CD4-positive, alpha-beta T cell (primary cell): ENCODE data around the gene THSD1. TPM values are rescaled to one million over a fixed set of nuclear protein-coding genes. Genes with fewer than 3 reads are reported as not detected.

Source experiments
- ATAC-seq: fragments of 200-7000 bp; cut with Tn5 transposase; one replicate; pipeline ENCODE4 v1.10.0; 2022; ENCODE audit warnings: mild to moderate bottlenecking; ENCODE audit not compliant: poor library complexity
- CTCF ChIA-PET: fragments of 350-600 bp; sonication (Branson Sonifier 250); formaldehyde crosslinking; loops from one replicate; lab custom pipeline; 2021; ENCODE audit warnings: antibody characterized with exemption, inconsistent platforms; lab: Charles Lee
- POLR2A ChIA-PET: fragments of 350-600 bp; sonication (Branson Sonifier 250); formaldehyde crosslinking; loops from one replicate; lab custom pipeline; 2021; ENCODE audit warnings: antibody characterized with exemption, inconsistent platforms; lab: Charles Lee
- DNase-seq, 14 experiments: peaks; one replicate each; pipeline ENCODE4 v3.0.0-alpha.2; 2013 to 2020; ENCODE audit warnings: mixed read lengths in 2 of 14
- H3K27ac ChIP-seq, 2 donors: one replicate each; pipeline versions ENCODE4 v1.5.1 to v1.7.0; 2013; ENCODE audit warnings: low read length in 2 of 2, low read depth in 1 of 2, mild to moderate bottlenecking in 1 of 2
- H3K27me3 ChIP-seq, 2 experiments: 1 replicate in 1 of 2; 2 replicates in 1 of 2; pipeline versions ENCODE4 v1.6.1 to v1.7.0; 2013; ENCODE audit warnings: low read length in 2 of 2, control low read depth in 1 of 2, mild to moderate bottlenecking in 1 of 2, moderate library complexity in 1 of 2; ENCODE audit not compliant: insufficient read depth in 2 of 2, control insufficient read depth in 1 of 2
- H3K36me3 ChIP-seq: one replicate; pipeline ENCODE4 v1.6.1; 2013; ENCODE audit warnings: low read length, control low read depth; ENCODE audit not compliant: insufficient read depth
- H3K4me1 ChIP-seq: one replicate; pipeline ENCODE4 v1.6.1; 2013; ENCODE audit warnings: low read length, control low read depth; ENCODE audit not compliant: insufficient read depth
- H3K4me3 ChIP-seq: one replicate; pipeline ENCODE4 v1.5.1; 2013; ENCODE audit warnings: mild to moderate bottlenecking, low read length, moderate library complexity
- H3K9me3 ChIP-seq, 2 experiments: 1 replicate in 1 of 2; 2 replicates in 1 of 2; pipeline versions ENCODE4 v1.6.1 to v1.7.0; 2013; ENCODE audit warnings: low read length in 2 of 2, mild to moderate bottlenecking in 2 of 2, control low read depth in 1 of 2, moderate library complexity in 1 of 2; ENCODE audit not compliant: control insufficient read depth in 1 of 2, insufficient read depth in 1 of 2
- H3K27ac Mint-ChIP-seq: one replicate; pipeline ENCODE4 v1.8.0; 2020; ENCODE audit warnings: mixed read lengths
- H3K27me3 Mint-ChIP-seq: one replicate; pipeline ENCODE4 v1.8.0; 2021; ENCODE audit warnings: mixed read lengths
- H3K36me3 Mint-ChIP-seq: one replicate; pipeline ENCODE4 v1.8.0; 2021; ENCODE audit warnings: low read depth, mixed read lengths
- H3K4me1 Mint-ChIP-seq: one replicate; pipeline ENCODE4 v1.8.0; 2021; ENCODE audit warnings: low read depth, mixed read lengths
- H3K4me3 Mint-ChIP-seq: one replicate; pipeline ENCODE4 v1.8.0; 2020; ENCODE audit warnings: mild to moderate bottlenecking, mixed read lengths
- H3K9me3 Mint-ChIP-seq: one replicate; pipeline ENCODE4 v1.8.0; 2020; ENCODE audit warnings: mixed read lengths
- CTCF ChIP-seq: fragments of 200-600 bp; IDR thresholded peaks from one replicate; pipeline ENCODE4 v1.8.0; 2022; ENCODE audit warnings: antibody characterized with exemption, mild to moderate bottlenecking
- intact Hi-C, 2 experiments: fragments of 100-400 bp; cut with DNase I in 1 of 2; cut with micrococcal nuclease in 1 of 2; formaldehyde crosslinking; loops; one replicate each; pipeline versions ENCODE4 v1.15.1 to v1.9.0; 2023 to 2025; cut with DNase I, micrococcal nuclease
- total RNA-seq, 174 experiments: library from RNA in 2 of 174; stranded (reverse) in 2 of 174; gene quantifications; one replicate each; pipeline ENCODE4 v1.2.3 and lab custom pipeline; 2021 to 2026

The THSD1 gene
- total RNA-seq, 2 experiments from 2014 or later, result 0.53 to 0.60 TPM

- H3K27me3 Mint-ChIP-seq, result no peaks in the 10 kb centered on the region
- H3K4me1 Mint-ChIP-seq, result no peaks in the 10 kb centered on the region
- ATAC-seq, result no peak
- TF ChIP-seq CTCF, result no peak
- ChIA-PET CTCF (no interaction called here), POLR2A (no interaction called here)
- H3K4me3 Mint-ChIP-seq, result no peak overlapping the region
- no peaks in the 10 kb centered on the region for H3K9me3 Mint-ChIP-seq
- intact Hi-C loops, result no loop called here
- no peak for DNase-seq
- Histone ChIP-seq H3K9me3 (no peaks in the 10 kb centered on the region), H3K36me3 (no peaks in the 10 kb centered on the region), H3K27me3 (no peaks in the 10 kb centered on the region), H3K27ac (no peak overlapping the region), H3K4me3 (no peak overlapping the region), H3K4me1 (no peaks in the 10 kb centered on the region)
- H3K36me3 Mint-ChIP-seq, result no peaks in the 10 kb centered on the region
- no peak overlapping the region for H3K27ac Mint-ChIP-seq
These were observed 22.6 kb downstream of the THSD1 start for GRCh38 chr13:52383366-52383765.

GRCh38 chr13:52378312-52378711 lies 27.7 kb downstream of the THSD1 start:
- no peaks in the 10 kb centered on the region for H3K9me3 Mint-ChIP-seq
- H3K4me3 ChIP-seq, result no peak overlapping the region
- no peaks in the 10 kb centered on the region for H3K9me3 ChIP-seq
- H3K36me3 ChIP-seq, result no peaks in the 10 kb centered on the region
- no peak overlapping the region for H3K4me3 Mint-ChIP-seq
- H3K4me1 ChIP-seq, result no peaks in the 10 kb centered on the region
- H3K27ac ChIP-seq, result no peak overlapping the region
- no peak for TF ChIP-seq CTCF
- no peak overlapping the region for H3K27ac Mint-ChIP-seq
- ATAC-seq, result no peak
- POLR2A ChIA-PET, result no interaction called here
- no peak for DNase-seq
- CTCF ChIA-PET, result no interaction called here
- no peaks in the 10 kb centered on the region for H3K27me3 ChIP-seq
- no peaks in the 10 kb centered on the region for H3K36me3 Mint-ChIP-seq
- intact Hi-C loops, result no loop called here
- H3K27me3 Mint-ChIP-seq, result no peaks in the 10 kb centered on the region
- no peaks in the 10 kb centered on the region for H3K4me1 Mint-ChIP-seq

GRCh38 chr13:52377898-52378297 lies 28.1 kb downstream of the THSD1 start:
- H3K27ac ChIP-seq, result no peak overlapping the region
- ChIA-PET POLR2A (no interaction called here), CTCF (no interaction called here)

More at GRCh38 chr13:52377898-52378297, 28.1 kb downstream of the THSD1 start:
- H3K9me3 Mint-ChIP-seq, result no peaks in the 10 kb centered on the region
- no peak overlapping the region for H3K27ac Mint-ChIP-seq
- no peaks in the 10 kb centered on the region for H3K4me1 Mint-ChIP-seq
- Histone ChIP-seq H3K36me3 (no peaks in the 10 kb centered on the region), H3K9me3 (no peaks in the 10 kb centered on the region), H3K4me1 (no peaks in the 10 kb centered on the region), H3K27me3 (no peaks in the 10 kb centered on the region), H3K4me3 (no peak overlapping the region)
- no peak for ATAC-seq
- no peaks in the 10 kb centered on the region for H3K27me3 Mint-ChIP-seq
- intact Hi-C loops, result no loop called here
- no peaks in the 10 kb centered on the region for H3K36me3 Mint-ChIP-seq
- H3K4me3 Mint-ChIP-seq, result no peak overlapping the region
- TF ChIP-seq CTCF, result no peak
- DNase-seq, result no peak
